NCI-H460 (cell line): ENCODE data around the gene PRL. TPM values are rescaled to one million over a fixed set of nuclear protein-coding genes. Genes with fewer than 3 reads are reported as not detected.

Source experiments
- DNase-seq: peaks from one replicate; pipeline ENCODE4 v3.0.0-alpha.2; 2016; ENCODE audit warnings: low read depth; ENCODE audit errors: extremely low read depth
- polyA plus RNA-seq: library from polyadenylated mRNA; depleted of rRNA; stranded (reverse); fragments of >200 nt; gene quantifications from 2 replicates; pipeline ENCODE4 v1.2.3, GENCODE V29; 2014; cell fraction: nucleus; rRNA removed
- total RNA-seq: library from RNA; depleted of rRNA; stranded (reverse); fragments of >200 nt; shearing (Covaris generic); gene quantifications from 2 replicates; pipeline ENCODE4 v1.2.3, GENCODE V29; 2014; rRNA removed

PRL gene
- not detected in 2 replicates for total RNA-seq
- not detected in 2 replicates for polyA plus RNA-seq

GRCh38 chr6:22296936-22297335, at the start of gene PRL:
TSS of gene PRL (minus strand) at chr6:22297036. CDS start at chr6:22296982, 54 bp downstream.
- DNase-seq: no peak

DNA sequence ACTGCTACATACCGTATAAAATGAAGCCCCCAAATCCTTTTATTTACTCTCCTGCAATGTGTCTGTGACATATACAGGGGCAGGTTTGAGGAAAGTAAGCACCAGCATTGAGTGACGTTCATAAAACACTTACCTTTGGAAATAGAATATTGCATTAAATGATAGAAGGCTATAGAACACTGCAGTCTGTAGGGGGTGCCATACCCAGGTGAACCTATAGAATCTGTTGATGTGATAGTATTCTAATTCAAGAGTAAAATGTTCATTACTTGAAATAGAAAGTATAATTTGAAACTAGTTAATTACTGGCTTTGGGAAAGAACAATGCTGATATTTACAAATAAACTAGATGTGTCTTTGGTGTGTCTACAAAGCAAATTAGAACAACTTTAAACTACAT, 47.0 kb upstream of the PRL start:
- no peak for DNase-seq

GRCh38 chr6:22334778-22335177, 37.9 kb upstream of the PRL start:
- DNase-seq: no peak

DNA sequence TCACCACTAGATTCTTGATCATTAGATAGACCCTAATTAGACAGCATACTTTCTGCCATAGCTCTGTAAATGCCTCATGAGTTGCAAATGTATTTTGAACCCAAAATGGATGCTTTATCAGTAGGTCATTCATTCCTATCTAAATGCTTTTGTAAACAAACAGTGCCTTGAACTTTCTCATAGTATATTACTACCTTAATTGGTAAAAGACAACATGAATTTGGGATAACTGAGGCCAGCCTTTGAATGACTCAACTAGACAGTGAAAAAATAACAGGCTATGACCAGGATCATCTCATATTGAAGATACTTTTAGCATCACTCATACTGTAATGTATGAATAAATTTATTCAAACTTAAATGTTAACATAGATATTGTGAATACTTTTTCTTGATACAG, 37.0 kb upstream of the PRL start:
- no peak for DNase-seq

- DNase-seq: no peak
These were observed 35.9 kb upstream of the PRL start for GRCh38 chr6:22332711-22333110.

GRCh38 chr6:22332216-22332615, 35.4 kb upstream of the PRL start:
- no peak for DNase-seq

DNA sequence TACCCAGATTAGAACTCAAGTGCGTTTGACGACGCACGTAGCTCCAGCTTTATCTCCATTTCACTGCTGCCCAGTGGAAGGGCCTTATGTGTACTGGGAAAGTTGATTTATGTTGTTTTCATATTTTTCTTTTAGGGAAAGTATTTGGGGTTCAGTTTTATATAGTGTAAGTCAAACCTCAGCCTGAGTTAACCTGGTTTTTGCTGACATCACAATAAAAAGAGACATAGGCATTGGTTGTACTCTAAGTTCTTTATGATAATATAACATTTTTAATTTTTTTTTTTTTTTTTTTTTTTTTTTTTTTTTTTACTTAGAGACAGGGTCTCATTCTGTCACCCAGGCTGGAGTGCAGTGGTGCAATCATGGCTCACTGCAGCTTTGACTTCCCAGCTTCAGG, 34.1 kb upstream of the PRL start:
- no peak for DNase-seq

GRCh38 chr6:22328474-22328873, 31.6 kb upstream of the PRL start:
- no peak for DNase-seq

GRCh38 chr6:22327881-22328280, 31.0 kb upstream of the PRL start:
- DNase-seq: no peak

GRCh38 chr6:22326500-22326899, 29.7 kb upstream of the PRL start:
- DNase-seq: no peak

GRCh38 chr6:22325481-22325880, 28.6 kb upstream of the PRL start:
- DNase-seq: no peak

DNA sequence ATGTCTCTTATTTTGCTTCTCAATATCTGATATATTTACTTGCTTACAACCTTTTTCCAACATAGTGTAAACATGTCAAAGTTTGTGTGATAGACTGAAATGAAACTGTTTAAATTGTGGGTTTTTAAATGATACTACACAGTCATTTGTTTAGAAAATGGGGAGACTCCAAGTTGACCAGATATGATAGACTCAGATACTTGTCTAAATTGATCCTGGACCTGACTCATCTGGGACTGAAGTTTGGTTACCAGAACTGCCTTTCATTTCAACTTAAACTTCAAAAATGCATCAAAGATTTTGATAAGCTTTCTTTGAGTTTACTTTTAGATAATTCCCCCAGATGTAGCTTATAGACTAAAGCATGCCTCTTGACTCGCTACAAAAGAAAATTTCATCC, 27.0 kb upstream of the PRL start:
- DNase-seq: no peak

DNA sequence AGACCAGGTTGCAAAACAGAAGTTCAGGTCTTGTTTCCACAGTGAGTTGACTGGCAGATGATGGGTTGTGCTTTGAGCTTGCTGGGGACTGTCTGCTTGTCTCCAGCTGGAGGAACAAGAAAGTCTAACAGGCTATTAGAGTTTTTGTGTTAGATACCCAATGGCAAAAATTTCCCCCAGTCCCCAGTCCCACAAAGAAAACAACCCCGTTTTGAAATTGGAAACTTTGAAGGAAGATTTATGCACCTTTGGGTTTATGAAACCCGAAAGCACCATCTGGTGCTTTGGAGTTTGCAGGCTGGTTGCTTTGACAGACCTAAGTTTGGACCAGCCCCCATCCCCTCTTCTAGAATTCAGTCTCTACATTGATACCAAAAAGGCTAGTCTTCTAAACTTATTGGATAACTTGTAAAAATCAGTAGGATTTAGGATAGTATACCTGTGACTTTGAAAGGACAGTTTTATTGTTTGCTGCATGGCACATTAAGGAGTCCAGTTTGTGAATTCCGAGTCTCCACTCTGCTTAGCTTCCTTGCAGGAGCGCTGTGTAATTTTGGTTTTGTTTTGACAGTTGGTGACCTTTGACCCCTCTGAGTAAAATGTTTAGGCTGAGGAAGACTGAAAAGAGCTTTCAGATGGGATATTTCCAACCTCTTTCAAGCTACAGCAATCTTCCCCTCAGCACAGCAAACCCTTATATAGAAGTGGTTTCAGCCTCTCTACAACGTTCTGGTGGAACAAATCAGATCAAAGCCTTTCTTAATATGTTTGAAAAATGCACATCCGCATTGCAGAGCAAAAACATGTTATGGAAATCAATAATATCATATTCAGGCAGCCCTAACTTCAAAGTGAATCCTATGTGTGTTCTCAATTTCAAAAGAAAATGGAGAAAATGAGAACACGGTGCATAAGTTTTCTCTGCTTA, 25.5 kb upstream of the PRL start:
- DNase-seq: no peak

GRCh38 chr6:22320750-22321149, 23.9 kb upstream of the PRL start:
- DNase-seq: no peak

- DNase-seq: no peak
These were observed 21.6 kb upstream of the PRL start for GRCh38 chr6:22318404-22318803.

DNA sequence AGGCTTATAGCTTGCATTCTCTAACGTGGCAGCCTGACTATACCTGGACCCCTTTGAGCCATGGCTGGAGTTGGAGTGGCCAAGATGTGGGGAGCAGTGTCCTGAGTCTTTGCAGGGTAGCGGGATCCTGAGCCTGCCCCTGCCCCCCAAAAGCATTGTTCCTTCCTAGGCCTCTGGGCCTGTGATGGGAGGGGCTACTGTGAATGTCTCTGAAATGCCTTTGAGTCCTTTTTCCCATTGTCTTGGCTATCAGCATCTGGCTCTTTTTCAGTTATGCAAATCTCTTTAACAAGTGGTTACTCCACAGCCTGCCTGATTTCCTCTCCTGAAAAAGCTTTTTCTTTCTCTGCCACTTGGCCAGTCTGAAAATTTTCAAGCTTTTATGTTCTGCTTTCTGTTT, 17.0 kb upstream of the PRL start:
- no peak for DNase-seq

GRCh38 chr6:22308939-22309338, 12.1 kb upstream of the PRL start:
- no peak for DNase-seq

- DNase-seq: no peak
These were observed 10.1 kb upstream of the PRL start for GRCh38 chr6:22306741-22307466.

- no peak for DNase-seq
These were observed 6.0 kb upstream of the PRL start for GRCh38 chr6:22302838-22303237.

- DNase-seq: no peak
These were observed 3.6 kb upstream of the PRL start for GRCh38 chr6:22300273-22300998.

GRCh38 chr6:22298475-22298890, 1.6 kb upstream of the PRL start:
- DNase-seq: no peak
